Vagina (tissue), 2 donors: Measurements from ENCODE around the gene PPP4R3A. TPM values are rescaled to one million over a fixed set of nuclear protein-coding genes. Genes with fewer than 3 reads are reported as not detected.
"Not testable (repeated sequence)": the region's sequence is repeated elsewhere in the genome, so short reads cannot be mapped to it uniquely, and the experiment has no call there.

Experiments
- DNase-seq, 2 donors: peaks; one replicate each; pipeline ENCODE4 v3.0.0-alpha.2; 2017; ENCODE audit errors: extremely low spot score in 2 of 2
- H3K27ac ChIP-seq: fragments of 200-600 bp; sonication (generic); one replicate; pipeline ENCODE4 v1.5.1; 2019
- H3K27me3 ChIP-seq: fragments of 200-600 bp; sonication (generic); one replicate; pipeline ENCODE4 v1.5.1; 2019
- H3K36me3 ChIP-seq, 2 donors: fragments of 200-600 bp; sonication (generic); one replicate each; pipeline ENCODE4 v1.5.1; 2017 to 2019
- H3K4me1 ChIP-seq: fragments of 200-600 bp; sonication (generic); one replicate; pipeline ENCODE4 v1.5.1; 2019
- H3K4me3 ChIP-seq, 2 donors: fragments of 200-600 bp; sonication (generic); 1 replicate in 1 of 2; 2 replicates in 1 of 2; pipeline ENCODE4 v1.5.1; 2016 to 2019
- H3K9me3 ChIP-seq: fragments of 200-600 bp; sonication (generic); one replicate; pipeline ENCODE4 v1.5.1; 2019
- CTCF ChIP-seq, 3 experiments: fragments of 450-650 bp in 2 of 3; fragments of 200-600 bp in 1 of 3; sonication (generic) in 1 of 3; IDR thresholded peaks; one replicate each; pipeline ENCODE4 v1.5.1; 2017 to 2019; ENCODE audit warnings: antibody characterized with exemption in 3 of 3, mild to moderate bottlenecking in 2 of 3, moderate library complexity in 2 of 3
- POLR2A ChIP-seq, 2 donors: fragments of 450-650 bp; IDR thresholded peaks; one replicate each; pipeline ENCODE4 v1.6.1; 2017; ENCODE audit warnings: antibody characterized with exemption in 2 of 2, mild to moderate bottlenecking in 2 of 2, moderate library complexity in 2 of 2
- POLR2AphosphoS5 ChIP-seq, 2 donors: sonication (generic); formaldehyde crosslinking; IDR thresholded peaks; one replicate each; pipeline ENCODE4 v1.9.0; 2017; ENCODE audit warnings: antibody characterized with exemption in 2 of 2, mild to moderate bottlenecking in 2 of 2, low read depth in 1 of 2; ENCODE audit not compliant: insufficient read depth in 1 of 2
- intact Hi-C: fragments of 100-400 bp; cut with DNase I; formaldehyde crosslinking; loops from one replicate; pipeline ENCODE4 v1.15.1; 2023
- total RNA-seq: library from RNA; depleted of rRNA; stranded (reverse); fragments of >200 nt; gene quantifications from one replicate; pipeline ENCODE4 v1.2.3, GENCODE V29; 2016

PPP4R3A gene
- total RNA-seq, 1 donor from 2014 or later, result 61.6 TPM

DNA sequence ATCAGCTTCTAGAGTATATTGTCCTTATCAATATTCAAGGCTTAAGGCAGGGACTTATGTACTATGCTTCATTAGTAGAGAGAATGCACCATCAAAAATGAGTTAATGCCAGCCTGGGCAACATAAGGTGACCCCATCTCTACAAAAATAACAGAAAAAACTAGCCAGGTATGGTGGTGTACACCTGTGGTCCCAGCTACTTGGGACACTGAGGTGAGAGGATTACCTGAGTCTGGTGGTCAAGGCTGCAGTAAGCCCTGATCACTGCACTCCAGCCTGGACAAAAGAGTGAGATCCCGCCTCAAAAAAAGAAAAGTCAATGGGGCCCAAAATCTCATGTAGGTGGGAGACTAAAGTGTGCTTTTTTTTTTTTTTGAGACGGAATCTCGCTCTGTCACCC is 8.8 kb downstream of the PPP4R3A start:
- Histone ChIP-seq H3K36me3 (peaks cover 0 to 3% of the 10 kb centered on the region in 2 donors), H3K27me3 (no peaks in the 10 kb centered on the region), H3K27ac (no peak overlapping the region), H3K4me1 (peaks cover 88% of the 10 kb centered on the region), H3K4me3 (no peak overlapping the region), H3K9me3 (no peaks in the 10 kb centered on the region)
- intact Hi-C loops, result no loop called here
- no peak for TF ChIP-seq POLR2A (IDR thresholded peaks at IDR 0.05)
- TF ChIP-seq POLR2AphosphoS5 (IDR thresholded peaks at IDR 0.05; ENCODE audit: insufficient read depth in 1 of 2, low read depth in 1 of 2), result no peak
- TF ChIP-seq CTCF (IDR thresholded peaks at IDR 0.05), result no peak
- DNase-seq, result no peak

- Histone ChIP-seq H3K4me3 (no peak overlapping the region), H3K27ac (no peak overlapping the region), H3K4me1 (peaks cover 95% of the 10 kb centered on the region), H3K9me3 (no peaks in the 10 kb centered on the region), H3K36me3 (no peaks in the 10 kb centered on the region), H3K27me3 (no peaks in the 10 kb centered on the region)
- TF ChIP-seq POLR2AphosphoS5 (IDR thresholded peaks at IDR 0.05; ENCODE audit: insufficient read depth in 1 of 2, low read depth in 1 of 2) (no peak), CTCF (IDR thresholded peaks at IDR 0.05) (no peak), POLR2A (IDR thresholded peaks at IDR 0.05) (no peak)
- intact Hi-C loops, result no loop called here
- no peak for DNase-seq
These were observed 13.3 kb downstream of the PPP4R3A start for GRCh38 chr14:91496790-91497189.

DNA sequence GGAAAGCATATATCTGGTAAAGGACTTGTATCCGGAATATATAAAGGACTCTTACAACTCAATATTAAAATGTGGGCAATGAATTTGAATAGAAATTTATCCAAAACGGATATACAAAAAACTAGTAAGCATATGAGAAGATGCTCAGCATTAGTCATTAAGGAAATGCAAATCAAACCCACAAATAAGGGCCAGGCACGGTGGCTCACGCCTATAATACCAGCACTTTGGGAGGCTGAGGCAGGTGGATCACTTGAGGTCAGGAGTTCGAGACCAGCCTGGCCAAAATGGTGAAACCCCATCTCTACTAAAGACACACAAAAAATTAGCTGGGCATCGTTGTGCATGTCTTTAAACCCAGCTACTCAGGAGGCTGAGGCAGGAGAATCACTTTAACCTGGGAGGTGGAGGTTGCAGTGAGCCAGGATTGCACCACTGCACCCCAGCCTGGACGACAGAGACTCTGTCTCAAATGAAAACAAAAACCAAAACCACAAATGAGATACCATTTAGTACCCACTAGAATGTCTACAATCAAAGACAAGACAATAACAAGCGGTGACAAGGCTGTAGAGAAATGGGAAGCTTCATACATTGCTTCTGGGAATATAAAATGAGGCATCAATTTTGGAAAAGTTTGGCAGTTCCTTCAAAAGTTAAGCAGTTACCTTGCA is 15.6 kb downstream of the PPP4R3A start:
- intact Hi-C loops, H3K4me3 ChIP-seq, H3K27ac ChIP-seq, H3K9me3 ChIP-seq, DNase-seq, H3K36me3 ChIP-seq, H3K27me3 ChIP-seq: not testable (repeated sequence)
- peaks cover 76% of the 10 kb centered on the region for H3K4me1 ChIP-seq

DNA sequence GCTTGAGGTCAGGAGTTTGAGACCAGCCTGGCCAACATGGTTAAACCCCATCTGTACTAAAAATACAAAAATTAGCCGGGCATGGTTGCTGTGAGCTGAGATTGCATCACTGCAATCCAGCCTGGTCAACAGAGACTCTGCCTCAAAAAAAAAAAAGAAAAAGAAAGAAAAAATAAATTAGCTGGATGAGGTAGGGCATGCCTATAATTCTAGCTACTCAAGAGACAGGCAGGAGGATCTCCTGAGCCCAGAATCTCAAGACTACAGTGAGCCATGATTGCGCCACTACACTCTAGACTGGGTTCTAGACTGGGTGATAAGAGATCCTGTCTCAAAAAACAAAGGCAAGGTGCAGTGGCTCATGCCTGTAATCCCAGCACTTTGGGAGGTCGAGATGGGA is 16.9 kb downstream of the PPP4R3A start:
- intact Hi-C loops, result no loop called here

DNA sequence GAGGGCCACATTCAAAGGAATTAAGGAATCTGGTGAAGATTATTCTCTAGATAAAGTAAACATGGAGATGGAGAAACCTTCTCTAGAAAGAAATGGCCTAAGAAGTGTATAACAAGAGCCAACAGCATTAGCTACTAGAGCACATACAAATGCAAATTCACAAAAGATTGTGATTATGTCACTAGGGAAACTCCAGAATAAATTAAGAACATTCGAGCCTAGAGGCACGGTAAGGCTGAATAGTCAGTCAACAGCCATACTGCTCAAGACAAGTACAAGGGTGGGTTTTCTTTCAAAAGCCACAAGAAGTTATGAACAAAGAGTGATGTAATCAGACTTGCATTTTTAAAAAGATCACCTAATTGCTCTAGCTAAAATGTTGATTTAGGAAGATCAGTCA is 25.4 kb downstream of the PPP4R3A start:
- intact Hi-C loops, result no loop called here
- Histone ChIP-seq H3K9me3 (no peaks in the 10 kb centered on the region), H3K4me1 (peaks cover 34% of the 10 kb centered on the region), H3K4me3 (no peak overlapping the region), H3K27ac (no peak overlapping the region), H3K36me3 (peaks cover 0 to 46% of the 10 kb centered on the region in 2 donors), H3K27me3 (no peaks in the 10 kb centered on the region)
- DNase-seq, result no peak
- TF ChIP-seq POLR2A (IDR thresholded peaks at IDR 0.05) (no peak), POLR2AphosphoS5 (IDR thresholded peaks at IDR 0.05; ENCODE audit: insufficient read depth in 1 of 2, low read depth in 1 of 2) (no peak), CTCF (IDR thresholded peaks at IDR 0.05) (no peak)

More for the DNA sequence above, 16.9 kb downstream of the PPP4R3A start:
- H3K9me3 ChIP-seq, result no peaks in the 10 kb centered on the region
- H3K4me1 ChIP-seq, result peaks cover 66% of the 10 kb centered on the region
- H3K27ac ChIP-seq, result no peak overlapping the region
- no peaks in the 10 kb centered on the region for H3K27me3 ChIP-seq
- H3K36me3 ChIP-seq, result peaks cover 0 to 4% of the 10 kb centered on the region in 2 donors
- DNase-seq, result no peak
- H3K4me3 ChIP-seq, result no peak overlapping the region
- no peak for TF ChIP-seq CTCF (IDR thresholded peaks at IDR 0.05)
- TF ChIP-seq POLR2A (IDR thresholded peaks at IDR 0.05), result no peak
- no peak for TF ChIP-seq POLR2AphosphoS5 (IDR thresholded peaks at IDR 0.05; ENCODE audit: insufficient read depth in 1 of 2, low read depth in 1 of 2)
